ENCODE data around the gene OR52M1.

- no peak for TF ChIP-seq CTCF (IDR thresholded peaks at IDR 0.05)
- no peak for TF ChIP-seq POLR2A (IDR thresholded peaks at IDR 0.05)
These were observed 36.5 kb downstream of the OR52M1 start, which contains the start of gene OR52I2 for GRCh38 chr11:4581443-4581842.
